HTR-8/SVneo (cell line): ENCODE results near the gene CEP78.

Experiments
- DNase-seq: peaks from one replicate; pipeline ENCODE4 v3.0.0; 2011; ENCODE audit warnings: low spot score, mixed read lengths; ENCODE audit not compliant: insufficient read length
- FAIRE-seq: peaks from 2 replicates; lab custom pipeline; 2011; peaks lifted over from hg19 to GRCh38; lab: Jason Lieb, UNC

CEP78 gene

DNA sequence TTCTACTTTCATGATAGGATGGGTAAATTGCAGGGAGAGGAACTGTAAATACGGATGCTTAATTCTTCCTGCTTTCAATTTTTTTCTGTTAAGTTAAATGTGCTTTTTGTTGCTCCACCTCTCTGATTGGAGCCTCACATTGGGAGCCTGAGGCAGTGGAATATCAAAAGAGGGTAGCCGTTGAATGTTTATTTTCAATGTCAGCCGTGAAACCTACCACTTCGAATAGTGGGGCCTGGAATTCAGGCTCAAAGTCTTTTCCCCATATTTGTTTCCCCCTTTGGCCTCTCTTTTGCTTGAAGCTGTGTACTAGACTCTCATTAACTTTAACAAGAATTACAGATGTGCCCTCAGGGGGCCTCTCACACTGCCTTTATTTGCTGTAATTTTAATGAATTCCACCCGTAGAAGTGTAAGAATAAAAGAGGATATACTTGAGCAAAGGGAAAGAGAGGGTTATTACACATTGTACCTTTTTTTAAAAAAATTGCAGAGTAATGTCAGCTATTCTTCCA is 90.0 kb downstream of the CEP78 start:
- FAIRE-seq (no peak), DNase-seq (no peak)

DNA sequence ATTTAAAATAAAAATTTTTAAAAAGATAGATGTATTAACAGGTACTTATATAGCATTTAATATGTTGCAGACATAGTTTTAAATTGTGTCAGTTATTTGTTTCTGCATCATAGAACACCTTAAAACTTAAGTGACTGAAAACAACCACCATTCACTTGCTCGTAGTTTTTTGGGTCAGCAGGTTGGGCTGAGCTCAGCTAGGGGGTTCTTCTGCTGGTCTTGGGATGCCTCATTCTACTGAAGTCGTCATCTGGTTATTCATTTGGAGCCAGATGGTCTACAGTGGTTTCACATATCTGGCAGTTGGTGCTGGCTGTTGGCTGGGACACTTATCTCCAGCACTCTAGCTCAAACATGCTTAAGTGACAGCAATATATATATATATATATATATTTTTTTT is 90.7 kb downstream of the CEP78 start:
- FAIRE-seq (no peak), DNase-seq (no peak)
